K562 (cell line): ENCODE measurements around the gene PEX6. TPM values are rescaled to one million over a fixed set of nuclear protein-coding genes. Genes with fewer than 3 reads are reported as not detected.

Source experiments
- CBX2 ChIP-seq: fragments of 200-600 bp; sonication (generic); IDR thresholded peaks from one replicate; pipeline ENCODE4 v1.6.1; 2012; ENCODE audit warnings: mild to moderate bottlenecking, low read length, inconsistent platforms; ENCODE audit not compliant: insufficient read depth, poor library complexity, severe bottlenecking
- DMBX1 ChIP-seq: fragments of 250-450 bp; sonication (Bioruptor Pico); IDR thresholded peaks from 2 replicates; pipeline ENCODE4 v1.8.0; 2022; ENCODE audit warnings: inconsistent platforms, mild to moderate bottlenecking, moderate library complexity, borderline replicate concordance
- E2F3 ChIP-seq: fragments of 250-450 bp; sonication (Bioruptor Pico); IDR thresholded peaks from 2 replicates; pipeline ENCODE4 v1.4.0; 2020; ENCODE audit warnings: mild to moderate bottlenecking
- JUND ChIP-seq, 2 experiments: IDR thresholded peaks; 2 replicates in 1 of 2; 3 replicates in 1 of 2; pipeline ENCODE4 v1.6.1; 2011; ENCODE audit warnings: borderline replicate concordance in 2 of 2, low read depth in 2 of 2, low read length in 2 of 2, improper control_type of control experiment in 1 of 2, missing biosample characterization in 1 of 2, missing genetic modification characterization in 1 of 2, missing genetic modification reagents in 1 of 2
- L3MBTL2 ChIP-seq: fragments of 450-650 bp; IDR thresholded peaks from 2 replicates; pipeline ENCODE4 v1.6.1; 2016; ENCODE audit warnings: mild to moderate bottlenecking, moderate library complexity
- LCOR ChIP-seq: sonication (generic); formaldehyde crosslinking; IDR thresholded peaks from 2 replicates; pipeline ENCODE4 v1.8.0; 2022; ENCODE audit warnings: mild to moderate bottlenecking, missing genetic modification reagents
- MECOM ChIP-seq: fragments of 250-450 bp; sonication (Bioruptor Pico); IDR thresholded peaks from 2 replicates; pipeline ENCODE4 v1.8.0; 2022; ENCODE audit warnings: inconsistent platforms
- NEUROD1 ChIP-seq: fragments of 150-350 bp; IDR thresholded peaks from 2 replicates; pipeline ENCODE4 v1.6.1; 2014; ENCODE audit warnings: borderline replicate concordance, low read length, low read depth; ENCODE audit not compliant: partially characterized antibody
- NRF1 ChIP-seq, 2 experiments: fragments of 450-650 bp; IDR thresholded peaks in 1 of 2; conservative IDR thresholded peaks in 1 of 2; 2 replicates each; pipeline ENCODE4 v1.6.1; 2014; ENCODE audit warnings: mild to moderate bottlenecking in 2 of 2
- RBFOX2 ChIP-seq: fragments of 200-400 bp; formaldehyde crosslinking; IDR thresholded peaks from 2 replicates; pipeline ENCODE4 v1.6.1; 2017; ENCODE audit warnings: low read depth, mild to moderate bottlenecking, low read length, moderate library complexity
- SAFB ChIP-seq: fragments of 200-400 bp; formaldehyde crosslinking; IDR thresholded peaks from 2 replicates; pipeline ENCODE4 v1.6.1; 2017; ENCODE audit warnings: low read depth, low read length, borderline replicate concordance
- SIN3A ChIP-seq, 2 experiments: fragments of 150-350 bp in 1 of 2; IDR thresholded peaks; 2 replicates each; pipeline ENCODE4 v1.6.1; 2011 to 2016; ENCODE audit warnings: borderline replicate concordance in 2 of 2, low read depth in 2 of 2, low read length in 2 of 2, mild to moderate bottlenecking in 2 of 2, moderate library complexity in 2 of 2; ENCODE audit not compliant: control insufficient read depth in 1 of 2
- TRIM24 ChIP-seq, 2 experiments: fragments of 450-650 bp; IDR thresholded peaks; 2 replicates each; pipeline ENCODE4 v1.6.1; 2016
- polyA plus RNA-seq, 8 experiments: library from polyadenylated mRNA; depleted of rRNA in 4 of 8; stranded (reverse) in 5 of 8; unstranded in 3 of 8; fragments of >200 nt; fragmentation: Nextera tagmentation in 2 of 8; fragmentation: Illumina TruSeq in 1 of 8; extraction: Ambion mirVana in 2 of 8; extraction: Trizol in 1 of 8; gene quantifications; 2 replicates each; pipeline versions ENCODE4 v1.2.1 to v1.2.3, GENCODE V29; 2011 to 2014; ENCODE audit warnings: inconsistent platforms in 1 of 8, missing spikeins in 1 of 8
- total RNA-seq, 7 experiments: library from RNA; depleted of rRNA in 6 of 7; stranded (reverse); fragments of >200 nt in 6 of 7; fragmentation: Illumina TruSeq in 2 of 7; extraction: Trizol in 2 of 7; gene quantifications; 2 replicates each; pipeline versions ENCODE4 v1.2.1 to v1.2.3, GENCODE V29; 2011 to 2021; ENCODE audit warnings: low replicate concordance in 1 of 7
- TF ChIP-seq, protein P1 (sequence below): fragments of 150-350 bp; IDR thresholded peaks from 2 replicates; pipeline ENCODE4 v1.6.1; 2014; ENCODE audit warnings: low read depth, mild to moderate bottlenecking, low read length, borderline replicate concordance
- TF ChIP-seq, protein P2 (sequence below): fragments of 250-450 bp; sonication (Bioruptor Pico); IDR thresholded peaks from 2 replicates; pipeline ENCODE4 v1.5.0; 2020; ENCODE audit warnings: mild to moderate bottlenecking, borderline replicate concordance
- TF ChIP-seq, protein P3 (sequence below): fragments of 250-450 bp; sonication (Bioruptor Pico); IDR thresholded peaks from 2 replicates; pipeline ENCODE4 v1.8.0; 2022; ENCODE audit warnings: moderate library complexity, mild to moderate bottlenecking, inconsistent platforms

PEX6 gene
- total and polyA plus RNA-seq, 9 of the 15 experiments (the other 6 are each of a cell fraction or from before 2014, with no cell fraction given) = 0.17 to 20.8 (median 6.9) TPM

DNA sequence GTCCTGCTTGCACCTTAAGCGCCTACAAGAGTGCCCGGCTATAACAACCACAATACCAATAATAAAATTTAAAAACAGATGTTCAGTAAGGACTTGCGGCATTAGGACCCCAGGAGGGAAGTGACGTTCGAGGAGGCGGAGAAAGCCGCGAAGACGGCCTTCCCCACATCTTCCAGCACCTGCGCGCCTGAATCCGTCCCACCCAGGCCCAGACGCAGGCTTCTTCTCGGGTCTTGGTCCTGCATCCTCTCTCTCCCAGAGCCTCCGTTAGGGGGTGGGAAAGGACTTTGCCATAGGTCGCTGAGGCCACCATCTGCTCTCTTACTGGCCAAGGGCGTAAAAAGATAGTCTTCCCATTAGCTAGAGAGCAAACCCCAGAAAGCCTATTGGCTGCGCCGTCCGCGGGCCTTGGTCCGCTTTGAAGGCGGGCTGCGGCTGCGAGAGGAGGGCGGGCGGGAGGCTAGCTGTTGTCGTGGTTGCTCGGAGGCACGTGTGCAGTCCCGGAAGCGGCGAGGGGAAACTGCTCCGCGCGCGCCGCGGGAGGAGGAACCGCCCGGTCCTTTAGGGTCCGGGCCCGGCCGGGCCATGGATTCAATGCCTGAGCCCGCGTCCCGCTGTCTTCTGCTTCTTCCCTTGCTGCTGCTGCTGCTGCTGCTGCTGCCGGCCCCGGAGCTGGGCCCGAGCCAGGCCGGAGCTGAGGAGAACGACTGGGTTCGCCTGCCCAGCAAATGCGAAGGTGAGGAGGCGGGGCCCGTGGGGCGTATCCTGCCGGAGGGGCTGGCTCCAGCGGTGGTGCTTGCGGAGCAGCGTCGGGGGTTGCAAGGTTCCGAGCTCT is 49.8 kb downstream of the PEX6 start, which contains the start of gene CNPY3 (continued):
- TF ChIP-seq, protein P1, sequence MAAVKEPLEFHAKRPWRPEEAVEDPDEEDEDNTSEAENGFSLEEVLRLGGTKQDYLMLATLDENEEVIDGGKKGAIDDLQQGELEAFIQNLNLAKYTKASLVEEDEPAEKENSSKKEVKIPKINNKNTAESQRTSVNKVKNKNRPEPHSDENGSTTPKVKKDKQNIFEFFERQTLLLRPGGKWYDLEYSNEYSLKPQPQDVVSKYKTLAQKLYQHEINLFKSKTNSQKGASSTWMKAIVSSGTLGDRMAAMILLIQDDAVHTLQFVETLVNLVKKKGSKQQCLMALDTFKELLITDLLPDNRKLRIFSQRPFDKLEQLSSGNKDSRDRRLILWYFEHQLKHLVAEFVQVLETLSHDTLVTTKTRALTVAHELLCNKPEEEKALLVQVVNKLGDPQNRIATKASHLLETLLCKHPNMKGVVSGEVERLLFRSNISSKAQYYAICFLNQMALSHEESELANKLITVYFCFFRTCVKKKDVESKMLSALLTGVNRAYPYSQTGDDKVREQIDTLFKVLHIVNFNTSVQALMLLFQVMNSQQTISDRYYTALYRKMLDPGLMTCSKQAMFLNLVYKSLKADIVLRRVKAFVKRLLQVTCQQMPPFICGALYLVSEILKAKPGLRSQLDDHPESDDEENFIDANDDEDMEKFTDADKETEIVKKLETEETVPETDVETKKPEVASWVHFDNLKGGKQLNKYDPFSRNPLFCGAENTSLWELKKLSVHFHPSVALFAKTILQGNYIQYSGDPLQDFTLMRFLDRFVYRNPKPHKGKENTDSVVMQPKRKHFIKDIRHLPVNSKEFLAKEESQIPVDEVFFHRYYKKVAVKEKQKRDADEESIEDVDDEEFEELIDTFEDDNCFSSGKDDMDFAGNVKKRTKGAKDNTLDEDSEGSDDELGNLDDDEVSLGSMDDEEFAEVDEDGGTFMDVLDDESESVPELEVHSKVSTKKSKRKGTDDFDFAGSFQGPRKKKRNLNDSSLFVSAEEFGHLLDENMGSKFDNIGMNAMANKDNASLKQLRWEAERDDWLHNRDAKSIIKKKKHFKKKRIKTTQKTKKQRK = peak; percentile 63; the same call in 1 of the 2 replicates
- TF ChIP-seq L3MBTL2 = peak; percentile 100
- no peak for TF ChIP-seq JUND (IDR thresholded peaks at IDR 0.05; ENCODE audit: borderline replicate concordance, low read depth, low read length)
- peak; percentile 3; the same call in 1 of the 3 replicates for TF ChIP-seq JUND (tag; IDR thresholded peaks at IDR 0.05; ENCODE audit: borderline replicate concordance, low read depth, low read length)
- TF ChIP-seq, protein P2, sequence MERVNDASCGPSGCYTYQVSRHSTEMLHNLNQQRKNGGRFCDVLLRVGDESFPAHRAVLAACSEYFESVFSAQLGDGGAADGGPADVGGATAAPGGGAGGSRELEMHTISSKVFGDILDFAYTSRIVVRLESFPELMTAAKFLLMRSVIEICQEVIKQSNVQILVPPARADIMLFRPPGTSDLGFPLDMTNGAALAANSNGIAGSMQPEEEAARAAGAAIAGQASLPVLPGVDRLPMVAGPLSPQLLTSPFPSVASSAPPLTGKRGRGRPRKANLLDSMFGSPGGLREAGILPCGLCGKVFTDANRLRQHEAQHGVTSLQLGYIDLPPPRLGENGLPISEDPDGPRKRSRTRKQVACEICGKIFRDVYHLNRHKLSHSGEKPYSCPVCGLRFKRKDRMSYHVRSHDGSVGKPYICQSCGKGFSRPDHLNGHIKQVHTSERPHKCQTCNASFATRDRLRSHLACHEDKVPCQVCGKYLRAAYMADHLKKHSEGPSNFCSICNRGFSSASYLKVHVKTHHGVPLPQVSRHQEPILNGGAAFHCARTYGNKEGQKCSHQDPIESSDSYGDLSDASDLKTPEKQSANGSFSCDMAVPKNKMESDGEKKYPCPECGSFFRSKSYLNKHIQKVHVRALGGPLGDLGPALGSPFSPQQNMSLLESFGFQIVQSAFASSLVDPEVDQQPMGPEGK (CRISPR knock-in tag) = no peak
- TF ChIP-seq DMBX1 (CRISPR knock-in tag) = no peak
- TF ChIP-seq TRIM24 (IDR thresholded peaks at IDR 0.05) = peak in 1 of 2 experiments; percentile 87; a peak in 2 of 4 replicates
- peak; percentile 96 for TF ChIP-seq RBFOX2
- 0 out of 2 replicates have a peak, but pooled peaks have one; percentile 45 for TF ChIP-seq MECOM
- peak; percentile 93 to 94 for TF ChIP-seq NRF1 (conservative IDR thresholded peaks at IDR 0.05 in 1 of 2, IDR thresholded peaks at IDR 0.05 in 1 of 2)
- peak; percentile 94 for TF ChIP-seq LCOR (CRISPR knock-in tag)
- TF ChIP-seq NEUROD1 = peak; percentile 98
- TF ChIP-seq, protein P3, sequence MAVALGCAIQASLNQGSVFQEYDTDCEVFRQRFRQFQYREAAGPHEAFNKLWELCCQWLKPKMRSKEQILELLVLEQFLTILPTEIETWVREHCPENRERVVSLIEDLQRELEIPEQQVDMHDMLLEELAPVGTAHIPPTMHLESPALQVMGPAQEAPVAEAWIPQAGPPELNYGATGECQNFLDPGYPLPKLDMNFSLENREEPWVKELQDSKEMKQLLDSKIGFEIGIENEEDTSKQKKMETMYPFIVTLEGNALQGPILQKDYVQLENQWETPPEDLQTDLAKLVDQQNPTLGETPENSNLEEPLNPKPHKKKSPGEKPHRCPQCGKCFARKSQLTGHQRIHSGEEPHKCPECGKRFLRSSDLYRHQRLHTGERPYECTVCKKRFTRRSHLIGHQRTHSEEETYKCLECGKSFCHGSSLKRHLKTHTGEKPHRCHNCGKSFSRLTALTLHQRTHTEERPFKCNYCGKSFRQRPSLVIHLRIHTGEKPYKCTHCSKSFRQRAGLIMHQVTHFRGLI (CRISPR knock-in tag) = no peak
- peak; percentile 91 to 92 for TF ChIP-seq SIN3A (IDR thresholded peaks at IDR 0.05; ENCODE audit: borderline replicate concordance in 2 of 2, control insufficient read depth in 1 of 2, low read depth in 2 of 2, low read length in 2 of 2)
- 0 out of 2 replicates have a peak, but pooled peaks have one; percentile 23 for TF ChIP-seq SAFB
- peak; percentile 79 for TF ChIP-seq E2F3
- TF ChIP-seq CBX2 = no peak
